HG02852 (cell line): ENCODE measurements around the gene EIF4B.
A peak's percentile ranks its signal among the peaks of the same experiment; 100 is the strongest.

Experiments used
- ATAC-seq: cut with Tn5 transposase; IDR thresholded peaks from one replicate; pipeline ENCODE4 v1.9.1; 2021; ENCODE audit warnings: mild to moderate bottlenecking, moderate library complexity; ENCODE audit not compliant: unreplicated experiment

Gene EIF4B

GRCh38 chr12:53044896-53045695, 38.8 kb downstream of the EIF4B start:
- ATAC-seq: no peak

- no peak for ATAC-seq
These were observed 39.4 kb downstream of the EIF4B start for GRCh38 chr12:53045696-53046045.

- ATAC-seq: peak; percentile 33
These were observed 40.5 kb downstream of the EIF4B start for GRCh38 chr12:53046655-53047220.

- peak; percentile 58 for ATAC-seq
These were observed 41.2 kb downstream of the EIF4B start for GRCh38 chr12:53047221-53048032.

- ATAC-seq: no peak
These were observed 42.0 kb downstream of the EIF4B start for GRCh38 chr12:53048033-53048779.

- ATAC-seq: no peak
These were observed 42.6 kb downstream of the EIF4B start for GRCh38 chr12:53048780-53049401.

- no peak for ATAC-seq
These were observed 43.5 kb downstream of the EIF4B start, which contains the start of gene TNS2 for GRCh38 chr12:53049571-53050318. Gene TNS2 (plus strand): TSS chr12:53050065. CDS start chr12:53050186, 121 bp downstream.

- no peak for ATAC-seq
These were observed 44.3 kb downstream of the EIF4B start for GRCh38 chr12:53050426-53051057.

- ATAC-seq: no peak
These were observed 45.0 kb downstream of the EIF4B start for GRCh38 chr12:53051058-53051880.

- ATAC-seq: no peak
These were observed 45.7 kb downstream of the EIF4B start for GRCh38 chr12:53051881-53052412.

GRCh38 chr12:53052419-53053217, 46.4 kb downstream of the EIF4B start:
- ATAC-seq: no peak

- no peak for ATAC-seq
These were observed 47.2 kb downstream of the EIF4B start for GRCh38 chr12:53053218-53054111.

GRCh38 chr12:53054112-53054878, 48.0 kb downstream of the EIF4B start:
- peak; percentile 87 for ATAC-seq

- ATAC-seq: no peak
These were observed 49.4 kb downstream of the EIF4B start for GRCh38 chr12:53055471-53056266.

- no peak for ATAC-seq
These were observed 50.0 kb downstream of the EIF4B start for GRCh38 chr12:53056296-53056695.
